NOMO-1 treated with dmso at 0.1 percent for 144 hours (cell line): ENCODE measurements around the gene FCRL4.
"Not testable (repeated sequence)": the region's sequence is repeated elsewhere in the genome, so short reads cannot be mapped to it uniquely, and the experiment has no call there.

Experiments
- DNase-seq: peaks from one replicate; lab custom pipeline; 2025; ENCODE audit not compliant: unreplicated experiment; lab: John Stamatoyannopoulos, UW

FCRL4 gene

GRCh38 chr1:157551694-157552693, 45.9 kb downstream of the FCRL4 start, which contains the start of gene FCRL5:
Gene FCRL5 (minus strand): TSS chr1:157552515. CDS start chr1:157552362, 153 bp downstream.
- peak; percentile 48 for DNase-seq

GRCh38 chr1:157548081-157548480, 49.8 kb downstream of the FCRL4 start:
- not testable (repeated sequence) for DNase-seq

GRCh38 chr1:157542676-157543075, 55.2 kb downstream of the FCRL4 start:
- DNase-seq, result no peak

- no peak for DNase-seq
These were observed 57.0 kb downstream of the FCRL4 start for GRCh38 chr1:157540852-157541251.

GRCh38 chr1:157540160-157540748, 57.6 kb downstream of the FCRL4 start:
- no peak for DNase-seq

GRCh38 chr1:157539568-157539967, 58.3 kb downstream of the FCRL4 start:
- DNase-seq, result no peak

GRCh38 chr1:157532569-157532968, 65.3 kb downstream of the FCRL4 start:
- DNase-seq, result no peak

GRCh38 chr1:157523774-157524493, 74.0 kb downstream of the FCRL4 start:
- DNase-seq, result no peak
